Right lobe of liver (tissue), 6 donors: ENCODE measurements around the gene RSF1. TPM values are rescaled to one million over a fixed set of nuclear protein-coding genes. Genes with fewer than 3 reads are reported as not detected.

Source experiments
- ATAC-seq, 4 donors: fragments of 200-7000 bp; cut with Tn5 transposase; one replicate each; pipeline ENCODE4 v1.9.1; 2020; ENCODE audit warnings: mild to moderate bottlenecking in 4 of 4, moderate library complexity in 4 of 4
- DNase-seq, 3 donors: peaks; one replicate each; pipeline ENCODE4 v3.0.0-alpha.2; 2020
- H3K27ac ChIP-seq, 3 donors: fragments of 200-600 bp; one replicate each; pipeline ENCODE4 v1.8.0; 2022
- H3K27me3 ChIP-seq, 2 donors: fragments of 200-600 bp; one replicate each; pipeline ENCODE4 v1.8.0; 2022
- H3K36me3 ChIP-seq, 4 donors: fragments of 200-600 bp; sonication (generic) in 1 of 4; one replicate each; pipeline versions ENCODE4 v1.5.1 to v1.8.0; 2017 to 2022; ENCODE audit warnings: control low read depth in 1 of 4
- H3K4me1 ChIP-seq, 4 donors: fragments of 200-600 bp; sonication (generic) in 1 of 4; one replicate each; pipeline versions ENCODE4 v1.5.1 to v1.8.0; 2017 to 2022; ENCODE audit warnings: control low read depth in 1 of 4
- H3K4me3 ChIP-seq, 3 donors: fragments of 200-600 bp; one replicate each; pipeline ENCODE4 v1.8.0; 2022
- H3K9me3 ChIP-seq, 4 donors: fragments of 200-600 bp; sonication (generic) in 1 of 4; one replicate each; pipeline versions ENCODE4 v1.5.1 to v1.8.0; 2017 to 2022; ENCODE audit warnings: control low read depth in 1 of 4
- CTCF ChIP-seq, 4 donors: fragments of 200-600 bp in 3 of 4; fragments of 450-650 bp in 1 of 4; IDR thresholded peaks; one replicate each; pipeline versions ENCODE4 v1.5.1 to v1.8.0; 2016 to 2022; ENCODE audit warnings: antibody characterized with exemption in 4 of 4, mild to moderate bottlenecking in 2 of 4
- POLR2A ChIP-seq: fragments of 450-650 bp; IDR thresholded peaks from one replicate; pipeline ENCODE4 v1.6.1; 2017; ENCODE audit warnings: antibody characterized with exemption, mild to moderate bottlenecking
- WGBS: methylation state at CpG from one replicate; pipeline ENCODE4 v1.1.6; 2018; ENCODE audit warnings: low coverage, low lambda C conversion rate; ENCODE audit not compliant: insufficient coverage; ENCODE audit errors: missing lambda C conversion rate; 5-methylcytosine and 5-hydroxymethylcytosine counted together
- intact Hi-C, 2 donors: fragments of 100-400 bp; cut with DNase I; formaldehyde crosslinking; loops; one replicate each; pipeline versions ENCODE4 v1.11.2 to v1.14.1; 2022
- total RNA-seq, 6 experiments: library from RNA; depleted of rRNA in 2 of 6; stranded (reverse); fragments of >200 nt in 2 of 6; fragmentation: NEBNext Ultra II Directional in 3 of 6; extraction: Animal tissue kit (Norgen Biotek cat#: 25700) in 3 of 6; gene quantifications; one replicate each; pipeline versions ENCODE4 v1.1.0 to v1.2.4, GENCODE V29; 2016 to 2023
- donor health status: DM: no; HTN: yes; CAD: no.
- donor health status: DM: no; HTN: no; CAD: no.
- donor health status: DM: no; HTN: no; CAD: no.
- donor health status: DM: no; HTN: yes; CAD: no.
- donor health status: DM: no; HTN: yes; CAD: no.

The RSF1 gene
- total RNA-seq, 6 experiments from 2014 or later, result 8.4 to 23.0 (median 20.6) TPM

- DNase-seq, result no peak
- ATAC-seq, result no peak
- TF ChIP-seq POLR2A (no peak), CTCF (IDR thresholded peaks at IDR 0.05) (no peak)
- WGBS, result 47% methylated on average over 2 of the region's 7 CpGs
- no peaks in the 10 kb centered on the region for H3K36me3 ChIP-seq
- intact Hi-C loops, result no loop called here
- no peaks in the 10 kb centered on the region for H3K9me3 ChIP-seq
- no peaks in the 10 kb centered on the region for H3K4me1 ChIP-seq
- H3K27me3 ChIP-seq, result no peaks in the 10 kb centered on the region
- no peak overlapping the region for H3K27ac ChIP-seq
- no peak overlapping the region for H3K4me3 ChIP-seq
Measured at GRCh38 chr11:77656362-77656761, 164.2 kb downstream of the RSF1 start.

DNA sequence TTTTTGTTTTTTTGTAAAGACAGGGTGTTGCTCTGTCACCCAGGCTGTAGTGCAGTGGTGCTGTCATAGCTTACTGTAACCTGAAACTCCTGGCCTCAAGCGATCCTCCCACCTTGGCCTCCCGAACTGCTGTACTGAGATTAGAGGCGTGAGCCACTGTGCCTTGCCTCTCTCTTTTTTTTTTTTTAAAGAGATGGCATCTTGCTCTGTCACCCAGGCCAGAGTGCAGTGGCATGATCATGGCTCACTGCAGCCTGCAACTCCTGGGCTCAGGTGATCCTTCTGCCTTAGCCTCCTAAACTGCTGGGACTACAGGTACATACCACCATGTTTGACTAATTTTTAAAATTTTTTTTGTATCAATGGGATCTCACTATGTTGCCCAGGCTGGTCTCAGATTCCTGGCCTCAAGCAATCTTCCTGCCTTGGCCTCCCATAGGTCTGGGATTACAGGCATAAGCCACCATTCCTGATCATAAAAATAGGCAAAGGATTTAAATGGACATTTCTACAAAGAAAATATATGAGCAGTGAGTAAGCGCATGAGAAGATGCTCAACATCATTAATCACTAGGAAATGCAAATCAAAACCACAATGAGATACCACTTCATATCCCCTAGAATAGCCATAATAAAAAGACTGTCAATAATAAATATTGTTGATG lies 165.6 kb downstream of the RSF1 start:
- Histone ChIP-seq H3K27me3 (no peaks in the 10 kb centered on the region), H3K4me3 (no peak overlapping the region), H3K27ac (no peak overlapping the region), H3K36me3 (no peaks in the 10 kb centered on the region), H3K4me1 (no peaks in the 10 kb centered on the region), H3K9me3 (no peaks in the 10 kb centered on the region)
- TF ChIP-seq POLR2A, result no peak
- TF ChIP-seq CTCF (IDR thresholded peaks at IDR 0.05), result no peak
- WGBS, result 95% methylated on average over 3 of the region's 4 CpGs
- DNase-seq, result no peak
- intact Hi-C loops, result no loop called here
- no peak for ATAC-seq

DNA sequence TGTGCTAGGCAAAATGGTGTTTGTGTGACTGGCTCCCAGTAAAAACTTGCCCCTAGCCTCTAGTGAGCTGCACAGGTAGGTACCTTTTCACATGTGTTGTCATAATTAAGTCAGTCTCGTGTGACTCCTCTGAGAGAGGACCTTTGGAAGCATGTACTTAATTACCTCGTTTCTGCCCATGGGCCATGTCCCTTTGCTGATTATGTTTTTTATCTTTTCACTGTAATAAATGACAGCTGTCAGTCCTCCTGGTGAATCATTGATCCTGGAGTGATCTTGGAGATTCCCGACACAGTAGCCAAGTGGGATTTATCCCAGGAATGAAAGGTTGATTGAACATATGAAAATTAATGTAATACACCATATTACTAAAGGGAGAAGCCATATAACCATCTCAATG lies 170.4 kb downstream of the RSF1 start:
- ATAC-seq (no peak), DNase-seq (no peak)
- TF ChIP-seq CTCF (IDR thresholded peaks at IDR 0.05) (no peak), POLR2A (no peak)
- Histone ChIP-seq H3K4me3 (no peak overlapping the region), H3K27ac (no peak overlapping the region), H3K9me3 (no peaks in the 10 kb centered on the region), H3K4me1 (no peaks in the 10 kb centered on the region), H3K36me3 (no peaks in the 10 kb centered on the region), H3K27me3 (no peaks in the 10 kb centered on the region)
- intact Hi-C loops, result no loop called here
- WGBS, result 58% methylated on average over 3 of the region's 3 CpGs

DNA sequence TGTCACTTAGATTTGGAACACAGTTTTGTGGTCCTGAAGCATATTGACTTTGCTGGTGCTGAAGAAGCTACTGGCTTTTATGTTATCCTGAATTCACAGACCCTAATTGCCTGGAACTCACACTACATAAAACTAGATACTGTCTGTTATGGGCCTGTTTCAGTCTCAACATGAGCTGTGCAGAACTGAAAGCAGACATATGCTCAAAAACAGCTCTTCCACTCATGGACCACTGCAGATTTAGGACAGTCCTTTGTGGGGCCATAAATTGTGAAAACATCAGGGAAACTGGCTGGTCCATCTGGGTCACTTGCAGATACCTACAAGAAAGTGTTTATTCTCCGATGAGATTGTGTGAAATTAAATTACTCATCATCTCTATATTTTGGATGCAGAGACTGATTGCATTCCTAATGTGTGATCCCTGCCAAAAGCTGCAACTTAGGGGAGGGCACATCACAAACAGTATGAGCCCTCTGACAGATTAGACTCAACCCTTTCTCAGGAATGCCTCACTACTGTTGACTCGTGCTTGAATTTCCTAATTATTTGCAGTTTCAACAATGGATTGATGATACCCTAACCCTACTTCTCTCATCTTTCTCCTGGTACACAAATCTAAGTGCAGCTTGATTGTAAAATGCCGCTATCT lies 172.7 kb downstream of the RSF1 start:
- TF ChIP-seq CTCF (IDR thresholded peaks at IDR 0.05), result no peak
- TF ChIP-seq POLR2A, result no peak
- intact Hi-C loops, result no loop called here
- H3K27me3 ChIP-seq, result no peaks in the 10 kb centered on the region
- no peaks in the 10 kb centered on the region for H3K9me3 ChIP-seq
- WGBS, result 51% methylated on average over 3 of the region's 3 CpGs
- peaks cover 0 to 10% (median 3%) of the 10 kb centered on the region in 4 donors for H3K4me1 ChIP-seq
- H3K27ac ChIP-seq, result no peak overlapping the region
- no peaks in the 10 kb centered on the region for H3K36me3 ChIP-seq
- no peak overlapping the region for H3K4me3 ChIP-seq
- DNase-seq (no peak), ATAC-seq (no peak)
